IMR-90 (cell line): Measurements from ENCODE around the gene CHL1. TPM values are rescaled to one million over a fixed set of nuclear protein-coding genes. Genes with fewer than 3 reads are reported as not detected.

Source experiments
- ATAC-seq: fragments of 200-7000 bp; cut with Tn5 transposase; 2 replicates; pipeline ENCODE4 v1.9.1; 2020; ENCODE audit warnings: low read depth, mild to moderate bottlenecking, moderate library complexity
- BruUV-seq: library from RNA; stranded (reverse); fragments of 400-500 nt; replicated peaks from 2 replicates; lab custom pipeline; 2021; lab: Mats Ljungman, UMichigan
- CTCF ChIA-PET: fragments of 300-600 bp; formaldehyde crosslinking; extraction: SDS; loops from one replicate; lab custom pipeline; 2021; ENCODE audit warnings: antibody characterized with exemption; lab: Yijun Ruan, JAX
- POLR2A ChIA-PET: fragments of 300-600 bp; sonication (Branson Sonifier 250); formaldehyde crosslinking; loops from one replicate; lab custom pipeline; 2022; ENCODE audit warnings: antibody characterized with exemption; ENCODE audit not compliant: unreplicated experiment; lab: Charles Lee
- DNase-seq: peaks from one replicate; pipeline ENCODE4 v3.0.0; 2013
- H2AFZ ChIP-seq: replicated peaks from 2 replicates; pipeline ENCODE3; 2013; ENCODE audit warnings: low read length, mild to moderate bottlenecking; ENCODE audit not compliant: poor library complexity
- H2AK5ac ChIP-seq: 2 replicates; pipeline ENCODE4 v1.6.1; 2013; ENCODE audit warnings: low read depth, low read length, inconsistent platforms
- H2AK9ac ChIP-seq: replicated peaks from 2 replicates; pipeline ENCODE3; 2013; ENCODE audit warnings: mild to moderate bottlenecking, low read depth, low read length, moderate library complexity; ENCODE audit not compliant: poor library complexity
- H2BK120ac ChIP-seq: 2 replicates; pipeline ENCODE4 v1.6.1; 2013; ENCODE audit warnings: low read depth, low read length, inconsistent platforms
- H2BK15ac ChIP-seq: 3 replicates; pipeline ENCODE4 v1.6.1; 2013; ENCODE audit warnings: low read depth, low read length, inconsistent platforms
- H2BK20ac ChIP-seq: 2 replicates; pipeline ENCODE4 v1.6.1; 2013; ENCODE audit warnings: low read depth, mild to moderate bottlenecking, inconsistent platforms, low read length, moderate library complexity
- H2BK5ac ChIP-seq: 2 replicates; pipeline ENCODE4 v1.6.1; 2013; ENCODE audit warnings: mild to moderate bottlenecking, low read depth, low read length, inconsistent platforms; ENCODE audit not compliant: poor library complexity, severe bottlenecking
- H3K14ac ChIP-seq: replicated peaks from 2 replicates; pipeline ENCODE4 v1.6.1; 2013; ENCODE audit warnings: low read depth, low read length, inconsistent platforms
- H3K18ac ChIP-seq: 2 replicates; pipeline ENCODE4 v1.6.1; 2013; ENCODE audit warnings: low read depth, low read length, control low read depth
- H3K23ac ChIP-seq: 2 replicates; pipeline ENCODE4 v1.6.1; 2013; ENCODE audit warnings: low read depth, low read length, inconsistent platforms
- H3K27ac ChIP-seq: 2 replicates; pipeline ENCODE4 v1.5.1; 2013; ENCODE audit warnings: mild to moderate bottlenecking, control low read depth, low read length; ENCODE audit not compliant: insufficient read depth
- H3K27me3 ChIP-seq: 2 replicates; pipeline ENCODE4 v1.6.1; 2013; ENCODE audit warnings: low read length; ENCODE audit not compliant: control insufficient read depth, insufficient read depth
- H3K36me3 ChIP-seq: 2 replicates; pipeline ENCODE4 v1.6.1; 2013; ENCODE audit warnings: low read length, mixed read lengths; ENCODE audit not compliant: control insufficient read depth, insufficient read depth
- H3K4ac ChIP-seq: 2 replicates; pipeline ENCODE4 v1.6.1; 2013; ENCODE audit warnings: low read depth, low read length, inconsistent platforms
- H3K4me1 ChIP-seq: 2 replicates; pipeline ENCODE4 v1.6.1; 2013; ENCODE audit warnings: low read length, mixed read lengths; ENCODE audit not compliant: control insufficient read depth, insufficient read depth
- H3K4me2 ChIP-seq: 2 replicates; pipeline ENCODE4 v1.6.1; 2013; ENCODE audit warnings: low read depth, mild to moderate bottlenecking, control low read depth, low read length, moderate library complexity
- H3K4me3 ChIP-seq: 2 replicates; pipeline ENCODE4 v1.5.1; 2013; ENCODE audit warnings: low read depth, mild to moderate bottlenecking, control low read depth, low read length, moderate library complexity; ENCODE audit not compliant: insufficient read depth
- H3K56ac ChIP-seq: 2 replicates; pipeline ENCODE4 v1.6.1; 2013; ENCODE audit warnings: low read length, inconsistent platforms; ENCODE audit not compliant: insufficient read depth; ENCODE audit errors: extremely low read depth
- H3K79me1 ChIP-seq, 2 experiments: 2 replicates each; pipeline ENCODE4 v1.6.1; 2013; ENCODE audit warnings: low read length in 2 of 2, inconsistent platforms in 1 of 2, low read depth in 1 of 2
- H3K9ac ChIP-seq: 2 replicates; pipeline ENCODE4 v1.6.1; 2013; ENCODE audit warnings: low read depth, low read length, control low read depth
- H3K9me1 ChIP-seq: 2 replicates; pipeline ENCODE4 v1.6.1; 2013; ENCODE audit warnings: low read length, inconsistent platforms; ENCODE audit not compliant: insufficient read depth
- H3K9me3 ChIP-seq: 2 replicates; pipeline ENCODE4 v1.6.1; 2013; ENCODE audit warnings: low read length; ENCODE audit not compliant: control insufficient read depth, insufficient read depth
- H4K20me1 ChIP-seq: 2 replicates; pipeline ENCODE4 v1.6.1; 2013; ENCODE audit warnings: low read length, inconsistent platforms; ENCODE audit not compliant: insufficient read depth
- H4K5ac ChIP-seq: 2 replicates; pipeline ENCODE4 v1.6.1; 2013; ENCODE audit warnings: mild to moderate bottlenecking, low read depth, low read length, control low read depth
- H4K8ac ChIP-seq, 2 experiments: 2 replicates each; pipeline ENCODE4 v1.6.1; 2013; ENCODE audit warnings: low read depth in 2 of 2, low read length in 2 of 2, control low read depth in 1 of 2, inconsistent platforms in 1 of 2
- H4K91ac ChIP-seq: 2 replicates; pipeline ENCODE4 v1.6.1; 2013; ENCODE audit warnings: low read depth, low read length, inconsistent platforms; ENCODE audit not compliant: insufficient read depth
- BHLHE40 ChIP-seq: fragments of 150-350 bp; IDR thresholded peaks from 2 replicates; pipeline ENCODE4 v1.6.1; 2016; ENCODE audit warnings: mild to moderate bottlenecking, low read depth, low read length
- CEBPB ChIP-seq: IDR thresholded peaks from 2 replicates; pipeline ENCODE4 v1.6.1; 2012; ENCODE audit warnings: low read depth, low read length, improper control_type of control experiment
- FOS ChIP-seq: fragments of 150-350 bp; IDR thresholded peaks from 2 replicates; pipeline ENCODE4 v1.6.1; 2016; ENCODE audit warnings: low read depth, low read length
- NFE2L2 ChIP-seq: fragments of 150-350 bp; IDR thresholded peaks from 2 replicates; pipeline ENCODE4 v1.6.1; 2016; ENCODE audit warnings: low read depth, mild to moderate bottlenecking, low read length
- RAD21 ChIP-seq: IDR thresholded peaks from 2 replicates; pipeline ENCODE4 v1.6.1; 2012; ENCODE audit warnings: low read length, improper control_type of control experiment
- WGBS, 2 experiments: methylation state at CpG; one replicate each; pipeline versions ENCODE4 v1.1.5 to v1.1.7; 2013; ENCODE audit warnings: missing lambda C conversion rate in 2 of 2; ENCODE audit not compliant: insufficient read length in 1 of 2; ENCODE audit errors: extremely low coverage in 2 of 2; 5-methylcytosine and 5-hydroxymethylcytosine counted together
- dilution Hi-C: fragments of 300-500 bp; cut with HindIII; formaldehyde crosslinking; loops from one replicate; pipeline ENCODE4 v1.14.3; 2018; ENCODE audit warnings: low sequenced_read_pairs; ENCODE audit not compliant: unreplicated experiment
- in situ Hi-C: fragments of 300-500 bp; cut with MboI; formaldehyde crosslinking; loops from 3 replicates; pipeline ENCODE4 v1.14.3; 2019; ENCODE audit warnings: low sequenced_read_pairs, inconsistent platforms, mixed read lengths
- intact Hi-C: fragments of 100-400 bp; cut with micrococcal nuclease; formaldehyde crosslinking; loops from 2 replicates; pipeline ENCODE4 v1.10.0; 2022
- polyA plus RNA-seq, 3 experiments: library from polyadenylated mRNA; depleted of rRNA; stranded (reverse); fragments of >200 nt; gene quantifications; 2 replicates each; pipeline ENCODE4 v1.2.3, GENCODE V29; 2012; ENCODE audit warnings: low replicate concordance in 1 of 3
- total RNA-seq: library from RNA; depleted of rRNA; stranded (reverse); fragments of >200 nt; gene quantifications from 2 replicates; pipeline ENCODE4 v1.2.3, GENCODE V29; 2012

The CHL1 gene
- total and polyA plus RNA-seq, 2 of the 4 experiments (the other 2 are of a cell fraction) = 0.38 to 1.6 TPM

DNA sequence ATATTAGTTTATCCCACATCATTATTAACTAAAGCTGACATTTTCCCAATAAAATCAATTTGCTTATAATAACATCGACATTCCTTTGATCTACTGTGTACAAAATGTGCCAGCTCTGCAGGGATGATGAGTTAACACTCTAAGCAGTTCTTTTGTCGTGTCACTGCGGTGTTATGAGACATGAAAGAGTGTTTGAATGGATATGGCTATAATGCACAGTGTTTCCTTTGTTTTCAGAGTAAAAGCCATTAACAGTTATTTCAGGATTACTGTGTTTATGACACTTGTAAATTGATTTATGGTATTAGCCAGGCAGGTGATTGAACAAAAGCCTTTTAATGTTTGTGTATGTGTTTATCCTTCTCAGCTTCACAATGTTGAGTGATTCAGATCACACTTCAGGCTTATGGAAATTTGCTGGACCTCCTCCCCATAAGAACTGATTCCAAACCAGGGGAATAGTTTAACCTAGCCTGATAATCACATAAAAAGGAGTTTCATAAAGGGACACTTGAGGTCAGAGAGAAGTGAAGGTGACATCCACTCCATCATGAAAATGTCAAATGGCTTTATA, 115.7 kb downstream of the CHL1 start:
- no peak overlapping the region for H3K23ac ChIP-seq
- no peak overlapping the region for H3K9ac ChIP-seq
- no peak overlapping the region for H4K8ac ChIP-seq
- no peak overlapping the region for H2BK120ac ChIP-seq
- no peaks in the 10 kb centered on the region for H3K9me1 ChIP-seq
- in situ Hi-C loops = no loop called here
- peaks cover 2% of the 10 kb centered on the region; the same call in 1 of the 2 replicates for H3K9me3 ChIP-seq
- no peak overlapping the region for H3K14ac ChIP-seq
- dilution Hi-C loops = no loop called here
- no peaks in the 10 kb centered on the region for H3K4me1 ChIP-seq
- no peak for DNase-seq
- H4K20me1 ChIP-seq = no peaks in the 10 kb centered on the region
- no peak overlapping the region for H3K4me2 ChIP-seq
- ChIA-PET POLR2A (no interaction called here), CTCF (no interaction called here)
- no peak overlapping the region for H3K56ac ChIP-seq
- H2BK20ac ChIP-seq = no peak overlapping the region
- no peak overlapping the region for H3K4ac ChIP-seq
- no peak for ATAC-seq
- H3K27me3 ChIP-seq = no peaks in the 10 kb centered on the region
- no peak overlapping the region for H2BK15ac ChIP-seq
- no peak overlapping the region for H3K4me3 ChIP-seq
- H2AK5ac ChIP-seq = no peak overlapping the region
- no peak overlapping the region for H4K91ac ChIP-seq
- BruUV-seq = no TSS peak
- H2BK5ac ChIP-seq = no peak overlapping the region
- no peaks in the 10 kb centered on the region for H3K36me3 ChIP-seq
- TF ChIP-seq FOS (no peak), BHLHE40 (no peak), NFE2L2 (no peak), CEBPB (no peak), RAD21 (no peak)
- H4K5ac ChIP-seq = no peak overlapping the region
- H3K27ac ChIP-seq = no peak overlapping the region
- intact Hi-C loops = no loop called here
- no peak overlapping the region for H2AFZ ChIP-seq
- H2AK9ac ChIP-seq = no peak overlapping the region
- no CpG with 5 or more reads among the region's 3 CpGs for WGBS, 2 experiments
- no peak overlapping the region for H3K18ac ChIP-seq
- no peaks in the 10 kb centered on the region for H3K79me1 ChIP-seq
